ENCODE results near the gene LRMDA. TPM values are rescaled to one million over a fixed set of nuclear protein-coding genes. Genes with fewer than 3 reads are reported as not detected.

Gene LRMDA
- total RNA-seq, 2 donors from 2014 or later, result 14.4 to 18.0 TPM

DNA sequence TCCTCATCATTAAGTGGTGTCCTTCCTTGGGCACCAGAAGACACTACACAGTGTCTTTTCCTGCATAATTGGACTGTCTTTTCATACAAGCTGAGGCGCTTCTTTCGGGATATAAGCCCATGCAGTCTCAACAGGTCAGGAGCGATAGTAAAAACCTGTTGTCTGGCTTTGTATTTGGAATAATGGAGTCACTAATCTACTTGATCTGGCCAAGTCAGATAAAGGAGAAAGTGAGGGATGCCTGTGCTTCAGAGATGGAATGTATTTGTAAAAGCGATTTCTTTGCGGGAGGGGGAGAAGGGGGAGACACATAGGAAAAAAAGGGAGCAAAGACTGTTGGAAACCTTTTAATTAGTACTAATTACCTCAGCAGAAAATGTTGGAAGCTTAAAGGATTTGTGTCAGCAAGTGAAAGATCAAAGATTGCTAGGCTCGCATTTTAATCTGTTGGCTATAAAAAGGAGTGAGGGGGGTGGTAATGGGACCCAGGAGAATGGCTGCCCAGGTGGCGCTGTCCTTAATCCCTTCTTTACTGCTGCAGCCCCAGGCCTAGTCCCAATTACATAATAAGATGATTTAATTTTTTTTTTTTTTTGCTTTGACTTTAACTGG lies 581.4 kb downstream of the LRMDA start:
- DNase-seq (ENCODE audit: low spot score), result no peak
- intact Hi-C loops (cut with DNase I), result no loop called here

DNA sequence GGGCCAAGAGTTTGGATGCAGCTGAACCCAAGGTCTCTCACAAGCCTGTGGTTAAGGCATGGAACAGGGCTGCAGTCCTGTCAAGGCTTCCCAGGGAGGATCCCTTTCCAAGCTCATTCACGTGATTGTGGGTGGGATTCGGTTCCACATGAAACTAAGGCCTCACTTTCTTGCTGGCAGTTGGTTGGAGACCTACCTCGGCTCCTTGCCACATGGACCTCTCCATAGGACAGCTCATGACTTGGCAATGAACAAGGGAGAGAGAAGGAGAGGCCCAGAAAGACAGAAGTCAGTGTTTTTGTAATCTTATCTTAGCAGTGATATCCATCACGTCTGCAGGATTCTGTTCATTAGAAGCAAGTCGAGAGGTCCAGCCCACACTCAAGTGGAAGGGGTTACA lies 583.8 kb downstream of the LRMDA start:
- peak; percentile 85 for DNase-seq (ENCODE audit: low spot score)
- intact Hi-C loops (cut with DNase I), result no loop called here

DNA sequence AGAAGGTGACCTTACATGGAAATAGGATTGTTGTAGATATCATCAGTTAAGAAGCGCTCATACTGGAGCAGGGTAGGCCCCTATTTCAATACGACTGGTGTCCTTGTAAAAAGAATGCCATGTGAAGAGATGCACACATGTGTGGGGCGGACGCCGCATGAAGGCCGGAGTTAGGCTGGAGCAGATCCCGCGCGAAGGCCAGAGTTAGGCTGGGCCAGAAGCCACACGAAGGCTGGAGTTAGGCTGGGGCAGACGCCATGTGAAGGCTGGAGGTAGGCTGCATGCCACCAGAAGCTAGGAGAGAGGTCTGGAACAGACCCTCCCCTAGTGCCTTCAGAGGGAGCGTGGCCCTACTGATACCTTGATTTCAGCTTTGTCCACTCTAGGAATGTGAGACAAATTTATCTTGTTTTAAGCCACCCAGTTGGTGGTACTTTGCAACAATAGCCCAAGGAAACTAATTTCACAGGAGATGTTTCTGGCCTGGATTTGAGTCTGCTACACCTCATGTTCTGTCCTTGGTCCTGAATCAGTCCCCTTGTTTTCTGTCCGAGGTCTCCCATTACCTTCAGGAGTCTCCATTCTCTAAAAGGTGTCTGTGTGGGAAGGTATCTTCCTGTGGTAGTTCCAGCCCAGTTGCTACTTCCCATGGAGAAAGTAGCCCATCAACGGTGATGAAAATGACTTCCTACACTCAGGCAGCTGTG lies 585.8 kb downstream of the LRMDA start:
- no peak for DNase-seq (ENCODE audit: low spot score)
- intact Hi-C loops (cut with DNase I), result no loop called here

DNA sequence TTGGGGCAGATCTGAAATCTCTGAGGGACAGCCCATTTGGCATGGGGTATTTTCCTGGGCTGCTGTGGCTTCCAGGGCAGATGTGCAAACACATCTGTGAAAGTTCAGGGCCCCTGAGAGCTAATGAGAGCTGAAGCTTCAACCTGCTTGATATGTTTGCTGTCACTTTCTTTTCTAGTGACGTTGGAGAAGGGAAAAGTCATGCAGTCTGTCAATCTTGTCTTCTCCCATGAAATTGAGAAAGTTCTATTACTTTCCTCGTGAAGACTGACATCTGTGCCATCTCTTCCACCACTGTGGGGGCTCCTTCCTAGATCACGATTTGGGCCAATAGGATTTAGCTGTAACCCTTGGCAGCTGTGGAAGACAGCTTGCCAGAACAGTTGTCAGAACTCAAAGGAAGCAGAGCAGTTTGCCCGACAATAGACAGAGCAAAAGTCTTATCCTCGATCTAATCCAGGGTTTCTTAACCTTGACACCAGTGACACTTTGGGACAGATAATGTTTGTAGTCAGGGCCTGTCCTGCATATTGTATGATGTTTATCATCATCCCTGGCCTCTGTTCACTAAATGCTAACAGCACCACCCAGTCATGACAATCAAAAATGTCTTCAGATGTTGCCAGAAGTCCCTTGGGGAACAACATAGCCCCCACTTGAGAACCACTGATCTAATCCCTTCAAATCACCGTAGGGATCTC lies 586.5 kb downstream of the LRMDA start:
- DNase-seq (ENCODE audit: low spot score), result no peak
- intact Hi-C loops (cut with DNase I), result no loop called here

DNA sequence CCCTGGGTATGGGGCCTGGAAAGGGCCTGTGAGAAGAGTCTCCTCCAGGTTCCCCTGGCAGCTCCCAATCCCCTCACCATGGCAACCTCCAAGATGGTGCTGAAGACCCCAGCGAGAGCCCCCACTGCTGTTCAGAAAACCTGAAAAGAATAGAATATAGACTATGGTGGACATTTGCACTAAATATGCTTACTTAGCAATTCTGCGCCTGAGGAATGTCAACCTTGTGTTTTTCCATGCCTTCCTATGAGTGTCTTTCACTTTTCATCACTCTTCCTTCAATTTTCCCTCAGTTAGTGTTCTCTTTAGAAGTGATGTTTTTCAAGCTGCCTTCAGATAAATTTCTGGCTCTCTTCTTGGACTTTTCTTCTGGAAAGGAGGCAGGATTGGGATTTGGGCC lies 589.2 kb downstream of the LRMDA start:
- DNase-seq (ENCODE audit: low spot score), result no peak
- intact Hi-C loops (cut with DNase I), result loop anchor here in 1 of 2 donors (5.0 kb wide), 1 partner anchor 1597 kb away; no protein-coding TSS in a partner anchor

DNA sequence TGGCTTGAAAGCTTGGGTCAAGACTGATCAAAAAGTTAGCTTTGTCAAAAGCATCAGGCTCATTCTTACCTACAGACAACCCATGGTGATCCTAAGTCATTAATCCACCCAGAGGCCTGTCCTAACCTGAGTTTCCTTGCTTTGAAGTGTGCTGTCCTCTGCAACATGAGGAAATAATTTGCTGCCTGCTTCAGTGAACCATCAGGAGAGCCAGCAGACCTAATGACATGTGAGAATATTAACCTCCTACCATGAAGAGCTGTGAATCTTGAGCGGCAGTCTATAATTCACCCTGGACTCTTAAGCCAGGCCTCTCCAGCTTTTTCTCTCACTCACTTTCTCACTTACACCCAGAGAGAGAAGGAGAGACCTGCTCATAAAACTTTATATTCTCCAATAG lies 590.0 kb downstream of the LRMDA start:
- intact Hi-C loops (cut with DNase I), result loop anchor here in 1 of 2 donors (5.0 kb wide), 1 partner anchor 1596 kb away; no protein-coding TSS in a partner anchor
- DNase-seq (ENCODE audit: low spot score), result no peak

DNA sequence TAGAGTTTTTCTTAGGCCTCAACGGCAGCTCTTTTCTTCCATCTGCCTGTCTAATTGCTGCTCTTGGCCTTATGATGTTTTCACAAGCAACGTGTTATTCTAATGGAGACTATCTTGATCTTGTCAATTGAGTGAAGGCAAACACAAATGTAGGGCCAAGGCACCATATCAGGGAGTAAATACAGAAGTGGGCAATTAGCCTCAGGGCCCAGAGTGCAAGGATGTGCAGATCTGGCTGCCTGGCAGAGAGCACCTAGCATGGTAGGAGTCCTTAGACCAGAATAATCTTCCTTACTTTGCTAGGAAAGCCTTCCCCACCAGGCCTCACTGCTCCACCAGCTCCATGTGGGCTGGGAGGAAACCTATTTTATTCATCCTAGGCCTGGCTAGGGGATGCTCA lies 590.9 kb downstream of the LRMDA start:
- no peak for DNase-seq (ENCODE audit: low spot score)
- intact Hi-C loops (cut with DNase I), result loop anchor here in 1 of 2 donors (5.0 kb wide), 1 partner anchor 1595 kb away; no protein-coding TSS in a partner anchor

DNA sequence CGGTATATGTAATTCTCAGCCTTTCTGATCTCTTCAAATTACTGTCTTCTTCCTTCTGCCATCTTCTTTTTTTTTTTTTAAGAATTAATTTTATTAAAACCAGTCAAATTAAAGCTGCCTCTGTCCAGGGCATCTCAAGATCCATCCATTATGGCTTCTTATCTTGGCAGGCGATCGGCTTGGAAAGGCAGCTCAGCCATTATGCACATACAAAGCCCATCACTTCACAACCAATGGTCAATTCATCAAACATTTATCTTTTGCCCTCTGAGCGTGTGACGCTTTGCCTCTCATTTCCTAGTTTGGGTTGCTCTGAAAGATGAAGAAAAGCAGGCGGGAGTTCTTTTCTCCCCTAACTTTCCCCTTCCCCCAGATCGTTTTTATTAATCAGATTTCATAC lies 591.6 kb downstream of the LRMDA start:
- DNase-seq (ENCODE audit: low spot score), result no peak
- intact Hi-C loops (cut with DNase I), result loop anchor here in 1 of 2 donors (5.0 kb wide), 1 partner anchor 1594 kb away; no protein-coding TSS in a partner anchor

DNA sequence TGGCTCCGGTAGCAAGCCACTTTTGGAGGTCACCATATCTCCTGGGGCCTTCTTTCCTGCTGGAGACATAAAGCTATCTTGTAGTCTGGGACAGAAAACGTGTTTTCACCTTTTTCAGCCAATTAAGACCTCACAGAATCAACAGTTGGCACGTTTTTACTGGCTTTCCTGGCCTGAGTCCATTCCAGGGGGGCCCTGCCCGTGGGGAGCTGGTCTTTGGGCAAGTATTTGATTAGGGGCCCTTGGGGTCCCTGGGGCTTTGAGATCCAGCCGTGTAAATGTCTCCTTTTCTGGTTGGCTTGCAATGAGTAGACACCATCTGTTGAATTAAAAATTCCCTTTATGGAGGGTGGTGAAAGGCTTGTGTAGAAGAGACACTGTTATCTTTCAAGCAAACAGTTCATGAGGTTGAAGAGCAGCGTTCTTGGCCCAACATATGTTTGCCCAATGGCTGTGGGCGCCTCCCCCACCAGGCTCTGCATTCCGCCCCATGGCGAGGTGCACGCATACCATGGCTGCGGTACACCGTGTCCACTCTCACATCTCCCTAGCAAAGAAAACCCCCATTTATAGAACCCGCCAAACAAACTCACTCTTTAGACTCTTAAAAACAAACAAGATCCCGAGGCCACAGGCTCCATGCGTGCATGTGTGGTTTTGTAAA lies 593.2 kb downstream of the LRMDA start:
- no peak for DNase-seq (ENCODE audit: low spot score)
- intact Hi-C loops (cut with DNase I), result loop anchor here in 1 of 2 donors (5.0 kb wide), 1 partner anchor 1593 kb away; no protein-coding TSS in a partner anchor

DNA sequence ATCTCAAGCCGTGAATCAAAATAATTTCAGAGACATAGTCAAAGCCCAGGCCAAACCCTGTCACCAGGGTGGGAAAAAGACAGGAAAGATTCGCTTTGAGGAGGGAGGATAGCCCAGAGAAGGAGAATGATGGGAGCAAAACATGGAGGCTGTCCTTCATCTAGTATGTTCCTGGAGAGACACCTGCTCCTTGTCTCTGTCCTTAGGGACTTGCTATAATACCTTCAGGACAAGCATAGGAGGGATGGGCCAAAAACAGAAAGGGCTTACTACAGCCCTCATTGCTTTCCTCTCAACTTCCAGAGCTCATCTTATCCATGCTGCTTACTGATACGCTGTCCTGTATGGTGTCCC lies 593.7 kb downstream of the LRMDA start:
- no peak for DNase-seq (ENCODE audit: low spot score)
- intact Hi-C loops (cut with DNase I), result no loop called here

DNA sequence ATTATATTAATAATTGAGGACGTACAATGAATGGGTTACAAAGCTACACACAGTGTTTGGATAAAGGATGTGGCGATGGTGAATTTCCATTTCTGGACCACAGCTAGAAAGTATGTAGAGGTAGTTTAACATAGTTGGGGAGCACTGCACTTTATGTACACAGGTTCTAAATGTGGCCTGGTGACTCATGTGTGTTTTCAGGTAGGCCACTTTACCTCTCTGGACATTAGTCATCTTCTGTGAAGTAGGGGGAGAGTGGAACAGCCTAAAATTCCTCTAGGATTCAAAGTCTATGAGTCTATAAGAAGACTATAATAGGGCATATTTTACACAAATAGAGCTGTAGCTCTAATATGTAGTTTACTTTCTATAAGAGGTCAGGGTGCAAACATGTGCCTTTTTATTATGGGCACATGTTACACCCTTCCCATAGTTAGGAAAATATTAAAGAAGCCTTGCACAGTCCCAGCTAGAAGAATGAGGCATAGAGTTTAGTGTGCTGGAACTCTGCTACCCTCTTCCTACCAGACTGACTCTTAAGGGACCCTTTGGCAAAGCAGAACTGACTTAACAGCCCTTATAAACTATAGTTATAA lies 594.9 kb downstream of the LRMDA start:
- no peak for DNase-seq (ENCODE audit: low spot score)
- intact Hi-C loops (cut with DNase I), result no loop called here

DNA sequence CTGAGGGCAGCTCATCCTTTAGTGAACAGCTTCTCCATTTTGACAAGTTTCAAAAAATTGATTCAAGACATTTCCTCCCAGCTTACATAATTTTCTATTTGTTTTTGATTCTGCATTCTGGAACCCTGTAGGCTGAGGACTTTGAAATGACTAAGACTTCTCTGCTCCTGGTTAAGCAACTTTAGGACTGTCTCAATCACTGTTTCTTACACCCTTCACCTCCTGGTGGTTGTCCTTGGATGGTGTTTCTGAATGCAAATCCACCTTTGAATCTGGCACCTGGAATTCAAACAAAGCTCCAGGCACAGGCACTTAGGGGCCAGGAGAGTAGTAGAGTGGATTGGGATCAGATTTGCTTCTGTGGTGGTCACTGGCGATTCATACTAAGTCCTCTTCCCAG lies 595.5 kb downstream of the LRMDA start:
- DNase-seq (ENCODE audit: low spot score), result no peak
- intact Hi-C loops (cut with DNase I), result no loop called here

DNA sequence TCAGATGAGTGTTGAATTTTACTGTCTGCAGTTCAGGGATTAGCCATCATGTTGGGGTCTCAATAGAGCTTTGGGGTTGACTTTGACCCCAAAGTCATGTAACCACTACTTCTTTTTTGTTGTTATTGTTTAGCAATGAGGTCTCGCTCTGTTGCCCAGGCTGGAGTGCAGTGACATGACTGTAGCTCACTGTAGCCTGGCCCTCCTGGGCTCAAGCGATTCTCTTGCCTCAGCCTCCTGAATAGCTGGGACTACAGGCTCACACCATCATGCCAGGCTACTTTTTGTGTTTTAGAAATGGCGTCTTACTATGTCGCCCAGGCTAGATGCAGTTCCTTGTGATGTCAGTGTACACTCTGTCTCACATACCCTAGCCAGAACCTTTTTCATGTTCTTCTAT lies 598.4 kb downstream of the LRMDA start:
- DNase-seq (ENCODE audit: low spot score), result no peak
- intact Hi-C loops (cut with DNase I), result no loop called here

DNA sequence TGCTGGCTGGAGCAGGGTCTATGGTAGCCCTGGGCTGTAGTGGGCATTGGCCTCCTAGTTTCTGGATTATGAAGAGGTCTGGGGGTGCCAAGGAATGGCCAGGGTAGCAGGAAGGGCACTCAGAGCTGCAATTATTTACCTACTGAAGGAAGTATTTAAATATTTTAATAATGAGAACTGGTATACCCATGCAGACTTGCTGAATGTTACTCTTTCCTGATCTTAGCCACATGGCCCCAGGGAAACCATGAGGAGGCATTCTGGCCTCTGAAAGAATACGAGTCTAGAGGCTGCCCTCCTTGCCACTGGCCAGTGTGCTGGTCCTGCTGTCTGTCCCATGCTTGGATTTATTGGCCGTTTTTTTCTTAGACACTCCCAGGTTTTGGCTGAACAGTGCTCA lies 599.7 kb downstream of the LRMDA start:
- no peak for DNase-seq (ENCODE audit: low spot score)
- intact Hi-C loops (cut with DNase I), result no loop called here

DNA sequence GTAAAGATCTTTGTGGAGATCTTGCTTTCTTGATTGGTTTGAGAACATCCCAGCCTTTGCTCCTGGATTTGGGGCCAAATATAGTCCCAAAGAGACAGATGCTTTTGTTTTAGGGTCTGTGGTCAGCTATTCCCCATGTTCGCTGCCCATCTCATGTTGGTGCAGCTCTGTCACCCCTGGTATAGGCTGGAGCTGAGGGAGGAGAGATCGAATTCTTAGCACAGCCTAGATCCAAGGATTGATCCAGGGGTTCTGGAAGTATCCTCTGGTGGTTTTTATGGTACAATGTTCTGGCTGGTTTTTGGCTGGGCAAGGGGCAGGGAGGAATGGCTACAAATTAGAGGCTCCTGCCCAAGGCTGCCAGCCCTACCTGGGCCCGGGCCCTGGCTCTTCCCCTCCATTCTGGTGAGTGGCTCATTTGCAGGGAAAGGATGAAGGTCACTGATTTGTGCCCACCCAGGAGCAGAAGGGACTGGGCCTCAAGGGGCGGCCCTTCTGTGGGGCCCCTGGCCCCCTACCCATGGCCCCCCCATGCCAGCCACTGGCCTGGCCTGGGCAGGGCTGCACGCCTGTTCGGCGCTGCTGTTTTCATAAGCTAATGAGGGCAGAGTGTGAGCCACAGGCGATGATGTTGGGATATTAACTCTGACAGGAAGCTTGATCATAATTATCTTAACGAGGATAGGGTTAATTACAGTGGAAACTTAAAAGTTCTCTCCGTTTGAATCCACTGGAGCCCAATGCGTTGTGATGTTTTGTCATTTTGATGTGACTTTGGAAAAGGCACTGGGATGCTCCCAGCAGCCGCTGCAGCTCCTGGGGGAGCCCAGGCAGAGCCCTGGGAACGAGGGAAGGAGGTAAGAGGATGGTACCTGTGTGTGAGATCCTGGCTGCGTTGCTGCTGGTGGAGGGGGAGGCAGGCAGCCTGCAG lies 600.6 kb downstream of the LRMDA start:
- intact Hi-C loops (cut with DNase I), result no loop called here
- DNase-seq (ENCODE audit: low spot score), result no peak

DNA sequence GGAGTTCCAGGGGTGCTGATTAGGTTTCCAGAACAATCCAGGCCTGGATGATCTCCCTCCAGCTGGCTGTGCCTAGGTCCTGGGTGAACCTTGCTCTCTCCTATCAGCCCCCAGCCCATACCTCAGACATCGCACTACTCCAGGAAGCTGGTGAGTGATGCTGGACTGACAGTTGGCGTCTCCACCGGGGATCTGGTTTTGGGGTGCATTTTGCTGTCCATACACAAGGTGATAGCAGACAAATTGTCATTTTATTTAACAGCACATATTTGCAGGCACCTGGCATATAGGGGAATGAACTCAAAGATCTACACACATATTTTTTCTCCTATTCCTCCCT lies 601.2 kb downstream of the LRMDA start:
- intact Hi-C loops (cut with DNase I), result no loop called here
- no peak for DNase-seq (ENCODE audit: low spot score)

DNA sequence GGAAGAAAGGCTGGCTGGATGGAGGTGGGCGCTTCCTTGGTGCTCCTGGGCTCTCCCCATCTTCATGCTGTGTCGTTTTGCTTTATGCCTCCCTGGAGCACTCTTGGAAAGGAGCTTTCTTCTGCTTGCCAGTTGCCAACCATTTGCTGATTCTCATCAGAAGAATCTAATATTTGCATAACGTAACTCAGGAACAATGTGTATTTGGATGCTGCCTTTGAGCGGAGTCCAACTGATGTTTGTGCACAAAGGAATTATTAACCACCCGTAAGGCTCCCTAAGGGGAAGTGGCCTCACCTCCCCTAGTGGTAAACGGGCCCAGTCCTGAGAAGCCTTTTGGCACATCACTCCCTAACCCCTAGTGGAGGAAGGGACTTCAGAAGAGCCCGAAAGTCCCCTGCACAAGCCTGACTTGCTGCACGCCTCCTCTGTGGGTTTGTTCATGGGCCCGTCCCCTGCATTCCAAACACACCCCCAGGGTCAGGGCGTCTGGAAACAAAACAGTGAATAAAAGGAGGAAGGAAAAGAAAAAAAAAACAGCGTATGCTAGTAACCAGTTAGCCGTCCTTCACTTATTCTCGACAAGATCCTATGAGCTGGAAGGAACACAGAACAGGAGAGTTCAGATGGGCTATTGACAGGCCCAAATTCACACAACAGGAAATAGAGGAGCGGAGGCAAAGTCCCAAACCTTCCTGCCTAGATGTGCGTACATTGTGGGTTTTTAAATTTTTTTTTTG lies 602.2 kb downstream of the LRMDA start:
- intact Hi-C loops (cut with DNase I), result no loop called here
- no peak for DNase-seq (ENCODE audit: low spot score)

Measured in posterior vena cava (tissue), 2 donors.